Transverse colon (tissue), 4 donors: ENCODE measurements around the gene SDF2. TPM values are rescaled to one million over a fixed set of nuclear protein-coding genes. Genes with fewer than 3 reads are reported as not detected.

ENCODE experiments used
- DNase-seq: peaks from one replicate; pipeline ENCODE4 v3.0.0-alpha.2; 2019
- H3K27ac ChIP-seq, 4 donors: fragments of 200-600 bp; sonication (generic); 2 replicates each; pipeline ENCODE4 v1.5.1; 2016 to 2018; ENCODE audit warnings: inconsistent platforms in 4 of 4
- H3K27me3 ChIP-seq: fragments of 200-600 bp; sonication (generic); 2 replicates; pipeline ENCODE4 v1.5.1; 2017; ENCODE audit warnings: inconsistent platforms
- H3K36me3 ChIP-seq, 4 donors: fragments of 200-600 bp; sonication (generic); 2 replicates each; pipeline ENCODE4 v1.5.1; 2017 to 2019; ENCODE audit warnings: inconsistent platforms in 4 of 4
- H3K4me1 ChIP-seq, 4 donors: fragments of 200-600 bp; sonication (generic); 2 replicates each; pipeline ENCODE4 v1.5.1; 2017 to 2020; ENCODE audit warnings: inconsistent platforms in 4 of 4
- H3K4me3 ChIP-seq, 4 donors: fragments of 200-600 bp; sonication (generic); 1 replicate in 1 of 4; 2 replicates in 3 of 4; pipeline versions ENCODE4 v1.5.1 to v1.6.1; 2017 to 2019; ENCODE audit warnings: inconsistent platforms in 4 of 4
- H3K9me3 ChIP-seq, 2 donors: fragments of 200-600 bp; sonication (generic); 2 replicates each; pipeline ENCODE4 v1.5.1; 2017 to 2019; ENCODE audit warnings: inconsistent platforms in 2 of 2
- EP300 ChIP-seq: sonication (generic); formaldehyde crosslinking; IDR thresholded peaks from one replicate; pipeline ENCODE4 v1.6.1; 2017; ENCODE audit warnings: antibody characterized with exemption, low read depth
- POLR2A ChIP-seq: fragments of 450-650 bp; IDR thresholded peaks from one replicate; pipeline ENCODE4 v1.6.1; 2016; ENCODE audit warnings: antibody characterized with exemption, mild to moderate bottlenecking, moderate library complexity
- POLR2AphosphoS5 ChIP-seq, 3 donors: sonication (generic); formaldehyde crosslinking; IDR thresholded peaks; one replicate each; pipeline ENCODE4 v1.6.1; 2016; ENCODE audit warnings: antibody characterized with exemption in 3 of 3
- WGBS, 2 donors: methylation state at CpG; one replicate each; pipeline ENCODE4 v1.1.5; 2018; ENCODE audit warnings: low coverage in 1 of 2; 5-methylcytosine and 5-hydroxymethylcytosine counted together
- in situ Hi-C, 4 donors: fragments of 200-750 bp; cut with MboI; loops; one replicate each; pipeline versions ENCODE4 v1.15.0 to v1.15.1; 2017; ENCODE audit warnings: low sequenced_read_pairs in 3 of 4, low pct_ligation_motif_present in 1 of 4, low pct_unique_long_range_greater_than_20kb in 1 of 4
- intact Hi-C: fragments of 100-400 bp; cut with DNase I; formaldehyde crosslinking; loops from one replicate; pipeline ENCODE4 v1.15.1; 2023; ENCODE audit warnings: low total_unique reads
- total RNA-seq, 4 donors: library from RNA; depleted of rRNA; stranded (reverse); fragments of >200 nt; gene quantifications; one replicate each; pipeline ENCODE4 v1.1.0, GENCODE V29; 2016
- TF ChIP-seq, protein P1 (sequence below), 5 experiments: fragments of 200-600 bp in 3 of 5; fragments of 450-650 bp in 2 of 5; sonication (generic) in 3 of 5; IDR thresholded peaks; 1 replicate in 2 of 5; 2 replicates in 3 of 5; pipeline ENCODE4 v1.5.1; 2016 to 2017; ENCODE audit warnings: antibody characterized with exemption in 5 of 5, inconsistent platforms in 3 of 5, mild to moderate bottlenecking in 2 of 5, moderate library complexity in 1 of 5

SDF2 gene
- total RNA-seq, 4 donors from 2014 or later: 32.2 to 69.9 (median 49.1) TPM

DNA sequence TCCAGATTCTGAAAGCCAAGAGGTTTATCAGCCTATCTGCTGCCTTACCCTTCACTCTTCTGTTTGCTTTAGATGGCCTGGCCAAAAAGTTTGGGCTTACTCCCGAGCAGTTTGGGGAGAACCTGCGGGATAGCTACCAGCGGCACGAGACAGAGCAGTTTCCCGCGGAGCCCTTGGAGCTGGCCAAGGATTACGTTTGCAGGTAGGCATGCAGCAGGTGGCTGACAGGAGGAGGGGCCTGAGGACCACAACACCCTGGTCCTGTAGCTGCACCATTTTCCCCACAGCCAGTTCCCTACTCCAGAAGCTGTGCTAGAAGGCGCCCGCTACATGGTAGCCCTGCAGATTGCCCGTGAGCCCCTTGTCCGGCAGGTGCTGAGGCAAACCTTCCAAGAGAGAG, 20.9 kb upstream of the SDF2 start:
- H3K4me1 ChIP-seq: no peaks in the 10 kb centered on the region
- no peak overlapping the region for H3K27ac ChIP-seq
- TF ChIP-seq POLR2A (no peak), EP300 (no peak), POLR2AphosphoS5 (IDR thresholded peaks at IDR 0.05) (no peak)
- TF ChIP-seq, protein P1, sequence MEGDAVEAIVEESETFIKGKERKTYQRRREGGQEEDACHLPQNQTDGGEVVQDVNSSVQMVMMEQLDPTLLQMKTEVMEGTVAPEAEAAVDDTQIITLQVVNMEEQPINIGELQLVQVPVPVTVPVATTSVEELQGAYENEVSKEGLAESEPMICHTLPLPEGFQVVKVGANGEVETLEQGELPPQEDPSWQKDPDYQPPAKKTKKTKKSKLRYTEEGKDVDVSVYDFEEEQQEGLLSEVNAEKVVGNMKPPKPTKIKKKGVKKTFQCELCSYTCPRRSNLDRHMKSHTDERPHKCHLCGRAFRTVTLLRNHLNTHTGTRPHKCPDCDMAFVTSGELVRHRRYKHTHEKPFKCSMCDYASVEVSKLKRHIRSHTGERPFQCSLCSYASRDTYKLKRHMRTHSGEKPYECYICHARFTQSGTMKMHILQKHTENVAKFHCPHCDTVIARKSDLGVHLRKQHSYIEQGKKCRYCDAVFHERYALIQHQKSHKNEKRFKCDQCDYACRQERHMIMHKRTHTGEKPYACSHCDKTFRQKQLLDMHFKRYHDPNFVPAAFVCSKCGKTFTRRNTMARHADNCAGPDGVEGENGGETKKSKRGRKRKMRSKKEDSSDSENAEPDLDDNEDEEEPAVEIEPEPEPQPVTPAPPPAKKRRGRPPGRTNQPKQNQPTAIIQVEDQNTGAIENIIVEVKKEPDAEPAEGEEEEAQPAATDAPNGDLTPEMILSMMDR (IDR thresholded peaks at IDR 0.05): no peak
- H3K36me3 ChIP-seq: peaks cover 0 to 96% (median 47%) of the 10 kb centered on the region in 4 donors
- H3K4me3 ChIP-seq: no peak overlapping the region
- 96% methylated on average over 11 of the region's 11 CpGs; no CpG with 5 or more reads in 1 of the 2 donors for WGBS, 2 donors
- no peaks in the 10 kb centered on the region for H3K27me3 ChIP-seq
- H3K9me3 ChIP-seq: no peaks in the 10 kb centered on the region
- intact Hi-C loops: no loop called here
- in situ Hi-C loops: no loop called here
- no peak for DNase-seq

DNA sequence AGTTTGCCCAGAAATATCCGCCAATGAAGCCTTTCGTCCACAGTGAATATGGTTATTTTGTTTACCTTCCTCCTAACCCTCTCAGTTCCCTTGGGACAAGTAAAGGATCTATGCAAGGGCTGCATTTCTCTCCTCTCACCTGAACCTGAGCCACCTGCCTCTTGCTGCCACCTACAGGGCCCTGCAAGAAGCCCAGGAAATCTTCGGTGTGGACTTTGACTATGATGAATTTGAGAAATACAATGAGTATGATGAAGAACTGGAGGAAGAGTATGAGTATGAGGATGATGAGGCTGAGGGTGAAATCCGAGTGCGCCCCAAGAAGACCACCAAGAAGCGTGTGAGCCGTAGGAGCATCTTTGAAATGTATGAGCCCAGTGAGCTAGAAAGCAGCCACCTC, 14.3 kb upstream of the SDF2 start:
- Histone ChIP-seq H3K9me3 (no peaks in the 10 kb centered on the region), H3K4me3 (no peak overlapping the region), H3K36me3 (peaks cover 0 to 95% (median 48%) of the 10 kb centered on the region in 4 donors), H3K27ac (no peak overlapping the region), H3K4me1 (no peaks in the 10 kb centered on the region), H3K27me3 (no peaks in the 10 kb centered on the region)
- DNase-seq: peak; percentile 27
- WGBS, 2 donors: 33 to 79% methylated on average over 3 to 7 of the region's 7 CpGs
- intact Hi-C loops: no loop called here
- TF ChIP-seq, protein P1 (IDR thresholded peaks at IDR 0.05): peak in 4 of 5 experiments; percentile 34 to 54 (median 40)
- TF ChIP-seq POLR2AphosphoS5 (IDR thresholded peaks at IDR 0.05): no peak
- in situ Hi-C loops: no loop called here

DNA sequence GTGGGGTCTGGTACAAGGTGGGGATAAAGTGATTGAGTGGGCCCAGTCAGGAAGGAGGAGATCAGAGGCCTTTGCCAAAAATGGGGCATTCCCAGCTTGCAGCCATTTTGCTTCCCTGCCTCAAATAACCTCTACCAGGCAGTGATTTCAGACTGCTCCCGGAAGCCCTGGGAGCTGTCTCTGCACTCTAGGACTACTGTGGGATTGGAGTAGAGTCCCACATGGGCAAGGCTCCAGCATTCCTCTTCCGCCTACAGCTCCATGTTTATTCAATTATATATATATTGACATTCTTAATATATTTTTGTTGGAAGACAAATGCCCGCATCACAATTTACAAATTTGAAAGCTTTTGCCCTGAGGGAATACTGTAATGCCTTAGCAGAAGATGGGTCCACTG, 13.8 kb upstream of the SDF2 start:
- in situ Hi-C loops: no loop called here
- peaks cover 0 to 92% (median 45%) of the 10 kb centered on the region in 4 donors for H3K36me3 ChIP-seq
- H3K4me1 ChIP-seq: no peaks in the 10 kb centered on the region
- 84 to 100% methylated on average over 1 to 3 of the region's 3 CpGs for WGBS, 2 donors
- H3K27me3 ChIP-seq: no peaks in the 10 kb centered on the region
- H3K27ac ChIP-seq: no peak overlapping the region
- no peaks in the 10 kb centered on the region for H3K9me3 ChIP-seq
- no peak for DNase-seq
- TF ChIP-seq, protein P1 (IDR thresholded peaks at IDR 0.05): no peak
- TF ChIP-seq EP300 (no peak), POLR2AphosphoS5 (IDR thresholded peaks at IDR 0.05) (no peak), POLR2A (no peak)
- H3K4me3 ChIP-seq: no peak overlapping the region
- intact Hi-C loops: no loop called here

DNA sequence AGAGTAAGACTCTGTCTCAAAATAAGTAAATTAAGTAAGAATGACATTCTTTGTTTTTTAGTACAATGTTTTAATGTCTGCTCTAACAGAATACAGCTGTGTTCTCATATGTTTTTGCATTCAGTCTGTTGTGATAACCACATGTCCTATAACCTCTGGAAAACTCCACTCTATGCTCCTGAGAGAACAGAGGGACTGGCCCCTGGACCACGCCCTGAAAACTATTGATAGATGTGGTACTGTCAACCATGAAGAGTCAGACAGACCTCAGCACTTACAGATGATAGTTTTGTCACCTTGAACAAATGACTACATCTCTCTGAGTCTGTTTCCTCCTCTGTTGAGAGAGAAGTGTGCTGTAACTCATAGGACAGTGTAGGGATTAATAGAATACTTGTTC, 8.2 kb upstream of the SDF2 start:
- Histone ChIP-seq H3K9me3 (no peaks in the 10 kb centered on the region), H3K4me3 (no peak overlapping the region), H3K27me3 (no peaks in the 10 kb centered on the region), H3K36me3 (peaks cover 0 to 39% (median 18%) of the 10 kb centered on the region in 4 donors), H3K27ac (no peak overlapping the region), H3K4me1 (peaks cover 0 to 13% (median 0%) of the 10 kb centered on the region in 4 donors)
- intact Hi-C loops: no loop called here
- no peak for DNase-seq
- no peak for TF ChIP-seq EP300
- TF ChIP-seq, protein P1 (IDR thresholded peaks at IDR 0.05): no peak
- TF ChIP-seq POLR2A: no peak
- no peak for TF ChIP-seq POLR2AphosphoS5 (IDR thresholded peaks at IDR 0.05)
- in situ Hi-C loops: no loop called here
- whole genome bisulfite sequencing, 2 donors: 81% methylated on average over 1 of the region's 1 CpG; no CpG with 5 or more reads in 1 of the 2 donors
